HEK293 (cell line): ENCODE measurements around the gene GDE1.
A peak's percentile ranks its signal among the peaks of the same experiment; 100 is the strongest.

ENCODE experiments used
- CTCF ChIA-PET: fragments of 350-600 bp; formaldehyde crosslinking; extraction: SDS; loops from one replicate; lab custom pipeline; 2021; ENCODE audit warnings: antibody characterized with exemption; lab: Yijun Ruan, JAX
- POLR2A ChIA-PET: fragments of 300-600 bp; formaldehyde crosslinking; extraction: SDS; loops from one replicate; lab custom pipeline; 2020; ENCODE audit warnings: antibody characterized with exemption, inconsistent platforms; lab: Yijun Ruan, JAX
- H3K27ac ChIP-seq: fragments of 200-500 bp; sonication (Bioruptor generic); 2 replicates; pipeline ENCODE4 v1.5.1; 2014; ENCODE audit warnings: low read depth, low read length, control low read depth, inconsistent platforms; ENCODE audit errors: extremely low read depth
- H3K36me3 ChIP-seq, 2 experiments: fragments of 200-500 bp in 1 of 2; sonication (Bioruptor generic) in 1 of 2; 1 replicate in 1 of 2; 2 replicates in 1 of 2; pipeline ENCODE4 v1.5.1; 2014 to 2017; ENCODE audit warnings: inconsistent platforms in 2 of 2, low read length in 2 of 2; ENCODE audit not compliant: control insufficient read depth in 2 of 2, insufficient read depth in 1 of 2
- H3K4me1 ChIP-seq: fragments of 200-500 bp; sonication (Bioruptor generic); 2 replicates; pipeline ENCODE4 v1.5.1; 2014; ENCODE audit warnings: mild to moderate bottlenecking, low read length, inconsistent platforms; ENCODE audit not compliant: control insufficient read depth, insufficient read depth
- H3K4me3 ChIP-seq: 2 replicates; pipeline ENCODE4 v1.5.1; 2011; ENCODE audit warnings: low read depth, mild to moderate bottlenecking, control low read depth, low read length, moderate library complexity
- H3K9me3 ChIP-seq: fragments of 200-500 bp; sonication (Bioruptor generic); 2 replicates; pipeline ENCODE4 v1.5.1; 2014; ENCODE audit warnings: low read depth, low read length, inconsistent platforms; ENCODE audit not compliant: control insufficient read depth, insufficient read depth
- BCL6B ChIP-seq: fragments of 450-650 bp; formaldehyde crosslinking; IDR thresholded peaks from 2 replicates; pipeline ENCODE4 v1.5.1; 2017; ENCODE audit warnings: missing biosample characterization, missing genetic modification characterization
- FEZF1 ChIP-seq: fragments of 450-650 bp; formaldehyde crosslinking; IDR thresholded peaks from 2 replicates; pipeline ENCODE4 v1.5.1; 2016; ENCODE audit warnings: missing biosample characterization, missing genetic modification characterization
- GLIS2 ChIP-seq: fragments of 450-650 bp; formaldehyde crosslinking; IDR thresholded peaks from 2 replicates; pipeline ENCODE4 v1.5.1; 2016; ENCODE audit warnings: missing biosample characterization, missing genetic modification characterization
- HOXD13 ChIP-seq: sonication (generic); formaldehyde crosslinking; IDR thresholded peaks from 2 replicates; pipeline ENCODE4 v1.8.0; 2022; ENCODE audit warnings: missing genetic modification reagents, borderline replicate concordance
- KLF9 ChIP-seq: fragments of 450-650 bp; formaldehyde crosslinking; IDR thresholded peaks from 2 replicates; pipeline ENCODE4 v1.5.1; 2016; ENCODE audit warnings: missing biosample characterization, missing genetic modification characterization, low read depth
- PRDM1 ChIP-seq: fragments of 450-650 bp; formaldehyde crosslinking; IDR thresholded peaks from 2 replicates; pipeline ENCODE4; 2016; ENCODE audit warnings: missing biosample characterization, missing genetic modification characterization
- PRDM2 ChIP-seq: fragments of 450-650 bp; formaldehyde crosslinking; IDR thresholded peaks from 2 replicates; pipeline ENCODE4 v1.5.1; 2016; ENCODE audit warnings: missing biosample characterization, missing genetic modification characterization, borderline replicate concordance
- REPIN1 ChIP-seq: fragments of 450-650 bp; formaldehyde crosslinking; IDR thresholded peaks from 2 replicates; pipeline ENCODE4 v1.5.1; 2017; ENCODE audit warnings: missing biosample characterization, missing genetic modification characterization, low read depth
- TCF7L2 ChIP-seq: IDR thresholded peaks from 2 replicates; pipeline ENCODE4 v1.6.1; 2011; ENCODE audit warnings: low read depth, mild to moderate bottlenecking, inconsistent platforms, low read length, moderate library complexity, borderline replicate concordance
- ZBTB17 ChIP-seq: fragments of 450-650 bp; formaldehyde crosslinking; IDR thresholded peaks from 2 replicates; pipeline ENCODE4 v1.5.1; 2016; ENCODE audit warnings: missing biosample characterization, missing genetic modification characterization
- ZNF138 ChIP-seq: fragments of 450-650 bp; formaldehyde crosslinking; IDR thresholded peaks from 2 replicates; pipeline ENCODE4 v1.5.1; 2016; ENCODE audit warnings: missing biosample characterization, missing genetic modification characterization, borderline replicate concordance
- ZNF16 ChIP-seq: fragments of 450-650 bp; formaldehyde crosslinking; IDR thresholded peaks from 2 replicates; pipeline ENCODE4 v1.5.1; 2016; ENCODE audit warnings: low read depth, missing biosample characterization, missing genetic modification characterization
- ZNF266 ChIP-seq: fragments of 450-650 bp; formaldehyde crosslinking; IDR thresholded peaks from 2 replicates; pipeline ENCODE4 v1.5.1; 2016; ENCODE audit warnings: missing biosample characterization, missing genetic modification characterization, low read depth
- ZNF366 ChIP-seq: fragments of 450-650 bp; formaldehyde crosslinking; conservative IDR thresholded peaks from 2 replicates; pipeline ENCODE4 v1.5.1; 2016; ENCODE audit warnings: missing biosample characterization, missing genetic modification characterization
- ZNF404 ChIP-seq: fragments of 450-650 bp; formaldehyde crosslinking; IDR thresholded peaks from 2 replicates; pipeline ENCODE4 v1.5.1; 2017; ENCODE audit warnings: missing biosample characterization, missing genetic modification characterization
- ZNF426 ChIP-seq: fragments of 450-650 bp; formaldehyde crosslinking; IDR thresholded peaks from 2 replicates; pipeline ENCODE4 v1.5.1; 2017; ENCODE audit warnings: missing biosample characterization, missing genetic modification characterization, mild to moderate bottlenecking, inconsistent platforms, moderate library complexity
- ZNF529 ChIP-seq: fragments of 450-650 bp; formaldehyde crosslinking; IDR thresholded peaks from 2 replicates; pipeline ENCODE4 v1.5.1; 2017; ENCODE audit warnings: missing genetic modification characterization, missing biosample characterization; ENCODE audit not compliant: insufficient replicate concordance
- ZNF791 ChIP-seq: fragments of 450-650 bp; formaldehyde crosslinking; IDR thresholded peaks from 2 replicates; pipeline ENCODE4 v1.5.1; 2016; ENCODE audit warnings: missing biosample characterization, missing genetic modification characterization
- TF ChIP-seq, protein P1 (sequence below): fragments of 450-650 bp; IDR thresholded peaks from 2 replicates; pipeline ENCODE4 v1.5.1; 2018; ENCODE audit warnings: missing biosample characterization, missing genetic modification characterization

Gene GDE1

GRCh38 chr16:19497176-19497575 is 24.7 kb downstream of the GDE1 start:
- H3K9me3 ChIP-seq: no peaks in the 10 kb centered on the region
- H3K27ac ChIP-seq: no peak overlapping the region
- H3K36me3 ChIP-seq: peaks cover 10 to 35% of the 10 kb centered on the region in 2 experiments; a peak in 2 of 3 replicates
- ChIA-PET CTCF (no interaction called here), POLR2A (no interaction called here)
- no peak for TF ChIP-seq FEZF1 (tag by site-specific recombination)
- TF ChIP-seq ZBTB17 (tag by site-specific recombination): no peak
- TF ChIP-seq, protein P1, sequence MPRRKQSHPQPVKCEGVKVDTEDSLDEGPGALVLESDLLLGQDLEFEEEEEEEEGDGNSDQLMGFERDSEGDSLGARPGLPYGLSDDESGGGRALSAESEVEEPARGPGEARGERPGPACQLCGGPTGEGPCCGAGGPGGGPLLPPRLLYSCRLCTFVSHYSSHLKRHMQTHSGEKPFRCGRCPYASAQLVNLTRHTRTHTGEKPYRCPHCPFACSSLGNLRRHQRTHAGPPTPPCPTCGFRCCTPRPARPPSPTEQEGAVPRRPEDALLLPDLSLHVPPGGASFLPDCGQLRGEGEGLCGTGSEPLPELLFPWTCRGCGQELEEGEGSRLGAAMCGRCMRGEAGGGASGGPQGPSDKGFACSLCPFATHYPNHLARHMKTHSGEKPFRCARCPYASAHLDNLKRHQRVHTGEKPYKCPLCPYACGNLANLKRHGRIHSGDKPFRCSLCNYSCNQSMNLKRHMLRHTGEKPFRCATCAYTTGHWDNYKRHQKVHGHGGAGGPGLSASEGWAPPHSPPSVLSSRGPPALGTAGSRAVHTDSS: no peak
- H3K4me3 ChIP-seq: no peak overlapping the region
- no peaks in the 10 kb centered on the region for H3K4me1 ChIP-seq

GRCh38 chr16:19490619-19491018 is 31.3 kb downstream of the GDE1 start:
- peak; percentile 73 for TF ChIP-seq ZNF366 (tag by site-specific recombination)
- peak; percentile 73 for TF ChIP-seq PRDM1
- TF ChIP-seq ZNF16: no peak
- no peak for TF ChIP-seq TCF7L2
- Histone ChIP-seq H3K36me3 (no peaks in the 10 kb centered on the region), H3K27ac (no peak overlapping the region), H3K9me3 (no peaks in the 10 kb centered on the region), H3K4me3 (no peak overlapping the region), H3K4me1 (no peaks in the 10 kb centered on the region)
- POLR2A ChIA-PET: no interaction called here
- CTCF ChIA-PET: interaction anchor here (3.1 kb wide), 1 partner anchor 12 kb away, joined by 14 read pairs; no protein-coding TSS in a partner anchor

GRCh38 chr16:19488213-19488640 is 33.7 kb downstream of the GDE1 start:
- no peaks in the 10 kb centered on the region for H3K36me3 ChIP-seq
- no peak overlapping the region for H3K27ac ChIP-seq
- no peak overlapping the region for H3K4me3 ChIP-seq
- ChIA-PET CTCF (interaction anchor here (0.6 to 1.3 kb wide), 3 partner anchors 9 to 404 kb away, joined by 3 to 4 read pairs (median 3); no protein-coding TSS in a partner anchor), POLR2A (no interaction called here)
- TF ChIP-seq ZNF266 (no peak), ZNF529 (tag by site-specific recombination) (no peak), REPIN1 (tag by site-specific recombination) (no peak), HOXD13 (CRISPR knock-in tag) (no peak), ZNF426 (tag by site-specific recombination) (no peak), GLIS2 (no peak), BCL6B (tag by site-specific recombination) (no peak)
- no peaks in the 10 kb centered on the region for H3K4me1 ChIP-seq
- no peaks in the 10 kb centered on the region for H3K9me3 ChIP-seq

DNA sequence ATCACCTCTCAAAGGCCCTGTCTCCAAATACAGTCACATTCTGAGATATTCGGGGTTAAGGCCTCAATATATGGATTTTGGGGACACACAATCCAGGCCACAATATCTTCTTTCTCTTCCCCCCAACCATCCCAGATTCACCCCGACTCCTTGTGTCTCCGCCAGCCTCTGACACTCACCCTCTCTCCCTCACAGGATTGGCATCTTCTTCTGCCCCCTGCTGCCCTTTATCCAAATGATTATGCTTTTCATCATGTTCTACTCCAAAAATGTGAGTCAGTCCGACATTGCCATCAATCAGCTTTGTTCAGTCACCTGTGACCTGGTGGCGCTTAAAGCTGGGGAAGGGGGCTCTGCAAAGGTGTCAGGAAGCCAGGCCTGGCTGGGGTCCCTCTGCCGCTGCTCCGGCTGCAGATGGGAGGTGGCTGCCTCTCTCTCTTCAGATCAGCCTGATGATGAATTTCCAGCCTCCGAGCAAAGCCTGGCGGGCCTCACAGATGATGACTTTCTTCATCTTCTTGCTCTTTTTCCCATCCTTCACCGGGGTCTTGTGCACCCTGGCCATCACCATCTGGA is 35.1 kb downstream of the GDE1 start:
- Histone ChIP-seq H3K4me3 (no peak overlapping the region), H3K9me3 (no peaks in the 10 kb centered on the region), H3K4me1 (no peaks in the 10 kb centered on the region), H3K27ac (no peak overlapping the region), H3K36me3 (no peaks in the 10 kb centered on the region)
- ChIA-PET POLR2A (no interaction called here), CTCF (interaction anchor here (0.9 kb wide), 1 partner anchor 813 kb away, joined by 4 read pairs; no protein-coding TSS in a partner anchor)
- TF ChIP-seq KLF9 (tag by site-specific recombination) (no peak), ZNF404 (tag by site-specific recombination) (no peak), ZNF138 (no peak), PRDM2 (tag by site-specific recombination) (no peak), ZNF791 (no peak)
